HG03097 (cell line): ENCODE results near the gene DMXL1.
A peak's percentile ranks its signal among the peaks of the same experiment; 100 is the strongest.

ENCODE experiments used
- ATAC-seq: cut with Tn5 transposase; IDR thresholded peaks from one replicate; pipeline ENCODE4 v1.9.1; 2021; ENCODE audit not compliant: unreplicated experiment, low FRiP score

DMXL1 gene

GRCh38 chr5:119287547-119288111 is 216.7 kb downstream of the DMXL1 start:
- ATAC-seq, result peak; percentile 43

- ATAC-seq, result no peak
Measured at GRCh38 chr5:119288379-119289033, 217.6 kb downstream of the DMXL1 start.

- ATAC-seq, result no peak
Measured at GRCh38 chr5:119289438-119290044, 218.7 kb downstream of the DMXL1 start.

- ATAC-seq, result peak; percentile 67
Measured at GRCh38 chr5:119290161-119290569, 219.3 kb downstream of the DMXL1 start.

- ATAC-seq, result no peak
Measured at GRCh38 chr5:119290607-119291006, 219.7 kb downstream of the DMXL1 start.

- no peak for ATAC-seq
Measured at GRCh38 chr5:119291056-119291455, 220.2 kb downstream of the DMXL1 start.

GRCh38 chr5:119291877-119292276 is 221.0 kb downstream of the DMXL1 start:
- ATAC-seq, result no peak

- no peak for ATAC-seq
Measured at GRCh38 chr5:119292701-119293515, 222.0 kb downstream of the DMXL1 start.

- no peak for ATAC-seq
Measured at GRCh38 chr5:119293516-119293829, 222.6 kb downstream of the DMXL1 start.
